Astrocyte (in vitro differentiated cells and primary cell): ENCODE results near the gene TRMT2A. TPM values are rescaled to one million over a fixed set of nuclear protein-coding genes. Genes with fewer than 3 reads are reported as not detected.
"Not testable (repeated sequence)": the region's sequence is repeated elsewhere in the genome, so short reads cannot be mapped to it uniquely, and the experiment has no call there.

Experiments
- DNase-seq: peaks from one replicate; pipeline ENCODE4 v3.0.0-alpha.2; 2010; ENCODE audit warnings: low read depth
- FAIRE-seq: peaks from 2 replicates; lab custom pipeline; 2011; peaks lifted over from hg19 to GRCh38; lab: Jason Lieb, UNC
- H2AFZ ChIP-seq: 2 replicates; pipeline ENCODE4 v1.6.0; 2012; ENCODE audit warnings: low read depth, low read length, inconsistent platforms
- H3K27ac ChIP-seq: 2 replicates; pipeline ENCODE4 v1.5.1; 2011; ENCODE audit warnings: low read depth, low read length, inconsistent platforms
- H3K27me3 ChIP-seq: 2 replicates; pipeline ENCODE4 v1.6.0; 2011; ENCODE audit warnings: low read length, inconsistent platforms; ENCODE audit not compliant: insufficient read depth
- H3K36me3 ChIP-seq: 2 replicates; pipeline ENCODE4 v1.5.1; 2011; ENCODE audit warnings: low read length, inconsistent platforms; ENCODE audit not compliant: insufficient read depth
- H3K4me1 ChIP-seq: 2 replicates; pipeline ENCODE4 v1.5.1; 2011; ENCODE audit warnings: low read length, inconsistent platforms; ENCODE audit not compliant: insufficient read depth
- H3K4me2 ChIP-seq: 2 replicates; pipeline ENCODE4 v1.6.0; 2012; ENCODE audit warnings: low read length, inconsistent platforms
- H3K4me3 ChIP-seq: 2 replicates; pipeline ENCODE4 v1.5.1; 2011; ENCODE audit warnings: low read depth, mild to moderate bottlenecking, low read length, inconsistent platforms; ENCODE audit not compliant: insufficient read depth
- H3K79me2 ChIP-seq: 2 replicates; pipeline ENCODE4 v1.6.0; 2012; ENCODE audit warnings: mild to moderate bottlenecking, low read length, inconsistent platforms; ENCODE audit not compliant: insufficient read depth
- H3K9ac ChIP-seq: 2 replicates; pipeline ENCODE4 v1.6.0; 2012; ENCODE audit warnings: mild to moderate bottlenecking, low read length, inconsistent platforms
- H3K9me3 ChIP-seq: 2 replicates; pipeline ENCODE4 v1.5.1; 2012; ENCODE audit warnings: low read depth, mild to moderate bottlenecking, low read length, inconsistent platforms; ENCODE audit not compliant: insufficient read depth
- H4K20me1 ChIP-seq: 2 replicates; pipeline ENCODE4 v1.6.0; 2012; ENCODE audit warnings: low read length, inconsistent platforms; ENCODE audit not compliant: insufficient read depth
- H3K27ac Mint-ChIP-seq: one replicate; pipeline ENCODE4 v1.8.0; 2021; ENCODE audit warnings: mild to moderate bottlenecking, mixed read lengths; ENCODE audit not compliant: unreplicated experiment
- H3K27me3 Mint-ChIP-seq: one replicate; pipeline ENCODE4 v1.8.0; 2021; ENCODE audit warnings: low read depth, mixed read lengths; ENCODE audit not compliant: unreplicated experiment
- H3K36me3 Mint-ChIP-seq: one replicate; pipeline ENCODE4 v1.8.0; 2021; ENCODE audit warnings: low read depth, mixed read lengths; ENCODE audit not compliant: unreplicated experiment
- H3K4me1 Mint-ChIP-seq: one replicate; pipeline ENCODE4 v1.8.0; 2021; ENCODE audit warnings: low read depth, mixed read lengths; ENCODE audit not compliant: unreplicated experiment
- H3K4me3 Mint-ChIP-seq: one replicate; pipeline ENCODE4 v1.8.0; 2021; ENCODE audit warnings: mild to moderate bottlenecking, moderate library complexity, mixed read lengths; ENCODE audit not compliant: unreplicated experiment
- H3K9me3 Mint-ChIP-seq: one replicate; pipeline ENCODE4 v1.8.0; 2021; ENCODE audit warnings: mild to moderate bottlenecking, mixed read lengths; ENCODE audit not compliant: unreplicated experiment
- EZH2 ChIP-seq: IDR thresholded peaks from 2 replicates; pipeline ENCODE4 v1.6.1; 2012; ENCODE audit warnings: mild to moderate bottlenecking, low read length, inconsistent platforms; ENCODE audit not compliant: insufficient read depth
- total RNA-seq: library from RNA; stranded (reverse); gene quantifications from 2 replicates; pipeline ENCODE4 v1.2.1, GENCODE V29; 2021
- TF ChIP-seq, protein P1 (sequence below): IDR thresholded peaks from 2 replicates; pipeline ENCODE4 v1.5.1; 2011; ENCODE audit warnings: low read depth, mild to moderate bottlenecking, inconsistent platforms, low read length, moderate library complexity; ENCODE audit not compliant: insufficient read depth

Gene TRMT2A
- total RNA-seq, 1 donor from 2014 or later: 32.9 TPM

DNA sequence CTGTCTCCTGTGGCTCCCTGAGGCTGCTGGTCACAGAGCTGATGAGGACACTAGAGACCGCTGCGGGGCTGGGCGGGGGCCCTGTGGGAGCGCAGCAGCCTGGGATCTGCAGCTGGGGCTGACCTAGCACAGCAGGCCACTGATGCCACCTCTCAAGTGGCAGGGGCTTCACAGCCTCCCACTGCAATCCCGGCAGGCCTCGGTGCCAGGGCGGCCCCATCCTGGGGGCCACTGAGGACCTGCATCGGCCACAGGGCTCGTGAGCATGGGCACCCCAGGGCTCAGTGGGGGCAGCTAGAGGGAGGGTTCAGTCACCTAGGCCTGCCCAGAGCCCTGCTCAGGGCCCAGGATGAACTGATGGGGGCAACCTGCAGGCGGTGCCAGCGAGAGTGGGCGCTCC is 48.4 kb upstream of the TRMT2A start:
- no peak for FAIRE-seq
- H3K4me2 ChIP-seq: no peak overlapping the region
- no peaks in the 10 kb centered on the region for H3K9me3 Mint-ChIP-seq

DNA sequence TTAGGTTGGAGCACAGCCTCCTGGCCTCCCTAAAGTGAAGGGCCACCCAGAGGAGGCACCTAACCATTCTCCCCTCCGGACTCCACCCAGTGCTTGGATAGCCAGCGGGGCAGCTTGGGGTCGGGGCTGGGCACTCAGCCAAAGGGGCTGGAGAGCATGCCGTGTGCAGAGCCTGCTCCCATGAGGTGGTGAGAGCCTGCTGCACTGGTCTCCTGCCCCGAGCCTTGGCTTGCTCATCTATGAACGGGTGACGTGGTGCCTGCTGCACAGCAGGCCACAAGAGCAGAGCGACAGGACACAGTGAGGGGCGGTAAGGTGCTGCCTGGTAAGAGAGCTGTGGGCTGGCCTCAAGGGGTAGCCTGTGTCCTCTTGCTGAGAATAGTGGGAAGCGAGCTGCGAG is 47.8 kb upstream of the TRMT2A start:
- no peaks in the 10 kb centered on the region for H3K36me3 ChIP-seq
- H3K36me3 Mint-ChIP-seq: no peaks in the 10 kb centered on the region
- no peaks in the 10 kb centered on the region for H3K4me1 ChIP-seq
- no peak overlapping the region for H3K4me3 Mint-ChIP-seq
- FAIRE-seq (no peak), DNase-seq (no peak)
- H3K9me3 Mint-ChIP-seq: no peaks in the 10 kb centered on the region
- H2AFZ ChIP-seq: no peak overlapping the region
- no peak overlapping the region for H3K4me2 ChIP-seq
- TF ChIP-seq, protein P1, sequence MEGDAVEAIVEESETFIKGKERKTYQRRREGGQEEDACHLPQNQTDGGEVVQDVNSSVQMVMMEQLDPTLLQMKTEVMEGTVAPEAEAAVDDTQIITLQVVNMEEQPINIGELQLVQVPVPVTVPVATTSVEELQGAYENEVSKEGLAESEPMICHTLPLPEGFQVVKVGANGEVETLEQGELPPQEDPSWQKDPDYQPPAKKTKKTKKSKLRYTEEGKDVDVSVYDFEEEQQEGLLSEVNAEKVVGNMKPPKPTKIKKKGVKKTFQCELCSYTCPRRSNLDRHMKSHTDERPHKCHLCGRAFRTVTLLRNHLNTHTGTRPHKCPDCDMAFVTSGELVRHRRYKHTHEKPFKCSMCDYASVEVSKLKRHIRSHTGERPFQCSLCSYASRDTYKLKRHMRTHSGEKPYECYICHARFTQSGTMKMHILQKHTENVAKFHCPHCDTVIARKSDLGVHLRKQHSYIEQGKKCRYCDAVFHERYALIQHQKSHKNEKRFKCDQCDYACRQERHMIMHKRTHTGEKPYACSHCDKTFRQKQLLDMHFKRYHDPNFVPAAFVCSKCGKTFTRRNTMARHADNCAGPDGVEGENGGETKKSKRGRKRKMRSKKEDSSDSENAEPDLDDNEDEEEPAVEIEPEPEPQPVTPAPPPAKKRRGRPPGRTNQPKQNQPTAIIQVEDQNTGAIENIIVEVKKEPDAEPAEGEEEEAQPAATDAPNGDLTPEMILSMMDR: no peak
- no peak for TF ChIP-seq EZH2
- peaks cover 6% of the 10 kb centered on the region for H3K27me3 ChIP-seq
- no peaks in the 10 kb centered on the region for H3K9me3 ChIP-seq
- H3K79me2 ChIP-seq: no peaks in the 10 kb centered on the region
- no peaks in the 10 kb centered on the region for H3K4me1 Mint-ChIP-seq
- no peaks in the 10 kb centered on the region for H4K20me1 ChIP-seq
- no peak overlapping the region for H3K27ac Mint-ChIP-seq
- H3K27me3 Mint-ChIP-seq: peaks cover 19% of the 10 kb centered on the region
- H3K4me3 ChIP-seq: no peak overlapping the region
- no peak overlapping the region for H3K27ac ChIP-seq
- no peak overlapping the region for H3K9ac ChIP-seq

More for the DNA sequence above, 48.4 kb upstream of the TRMT2A start:
- Histone ChIP-seq H3K27me3 (peaks cover 2% of the 10 kb centered on the region), H3K27ac (no peak overlapping the region), H3K9ac (no peak overlapping the region), H3K36me3 (no peaks in the 10 kb centered on the region), H3K79me2 (no peaks in the 10 kb centered on the region), H3K9me3 (no peaks in the 10 kb centered on the region), H2AFZ (no peak overlapping the region), H3K4me1 (no peaks in the 10 kb centered on the region), H3K4me3 (no peak overlapping the region), H4K20me1 (no peaks in the 10 kb centered on the region)
- Mint-ChIP-seq H3K4me3 (no peak overlapping the region), H3K36me3 (no peaks in the 10 kb centered on the region), H3K4me1 (no peaks in the 10 kb centered on the region), H3K27ac (no peak overlapping the region), H3K27me3 (peaks cover 21% of the 10 kb centered on the region)
- TF ChIP-seq EZH2: no peak
- TF ChIP-seq, protein P1: no peak
- DNase-seq: no peak

DNA sequence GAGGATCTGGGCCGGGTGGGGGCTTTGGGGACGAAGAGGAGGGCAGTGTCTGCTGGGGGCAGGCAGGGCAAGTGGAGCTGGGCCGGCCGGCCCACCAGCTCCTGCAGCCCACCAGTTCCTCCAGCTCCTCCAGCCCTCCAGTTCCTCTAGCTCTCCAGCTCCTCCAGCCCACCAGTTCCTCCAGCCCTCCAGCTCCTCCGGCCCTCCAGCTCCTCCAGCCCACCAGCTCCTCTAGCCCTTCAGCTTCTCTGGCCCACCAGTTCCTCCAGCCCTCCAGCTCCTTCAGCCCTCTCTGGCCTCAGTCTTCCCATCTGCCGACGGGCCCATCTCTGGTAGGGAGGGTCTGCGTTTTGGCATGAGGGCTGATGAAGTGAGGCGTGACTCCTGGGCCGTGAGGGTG is 43.0 kb upstream of the TRMT2A start:
- Histone ChIP-seq H4K20me1 (no peaks in the 10 kb centered on the region), H2AFZ (no peak overlapping the region), H3K36me3 (no peaks in the 10 kb centered on the region), H3K4me3 (no peak overlapping the region), H3K27me3 (peaks cover 6% of the 10 kb centered on the region), H3K27ac (no peak overlapping the region), H3K79me2 (no peaks in the 10 kb centered on the region), H3K4me1 (no peaks in the 10 kb centered on the region), H3K9me3 (no peaks in the 10 kb centered on the region), H3K4me2 (no peak overlapping the region), H3K9ac (no peak overlapping the region)
- Mint-ChIP-seq H3K36me3 (no peaks in the 10 kb centered on the region), H3K4me1 (no peaks in the 10 kb centered on the region), H3K27me3 (peaks cover 13% of the 10 kb centered on the region), H3K9me3 (no peaks in the 10 kb centered on the region), H3K27ac (no peak overlapping the region), H3K4me3 (no peak overlapping the region)
- TF ChIP-seq, protein P1: no peak
- TF ChIP-seq EZH2: no peak
- FAIRE-seq (no peak), DNase-seq (no peak)

DNA sequence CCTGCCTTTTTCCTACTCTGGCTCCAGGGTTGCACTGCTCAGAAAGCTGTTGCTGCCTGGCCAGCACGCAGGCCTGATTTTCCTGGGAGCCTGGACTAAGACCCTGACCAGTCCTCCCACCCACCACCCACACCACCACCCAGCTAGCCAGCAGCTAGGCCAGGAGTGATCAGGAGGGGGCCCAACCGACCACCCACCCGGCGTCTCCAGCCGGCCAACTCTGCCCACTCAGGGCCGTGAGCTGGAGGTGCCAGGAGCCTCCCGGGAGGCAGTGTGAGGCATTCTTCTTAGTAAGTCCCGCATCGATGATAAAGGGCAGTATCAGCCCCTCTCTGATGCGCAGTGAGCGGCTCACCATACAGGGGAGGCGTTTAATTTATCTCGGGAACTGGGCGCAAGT is 42.5 kb upstream of the TRMT2A start:
- H2AFZ ChIP-seq, H3K27me3 ChIP-seq, H3K4me1 ChIP-seq, H3K9me3 Mint-ChIP-seq, DNase-seq, H4K20me1 ChIP-seq, H3K79me2 ChIP-seq, H3K27ac Mint-ChIP-seq, H3K36me3 Mint-ChIP-seq, H3K4me3 ChIP-seq, H3K4me2 ChIP-seq, H3K27ac ChIP-seq, H3K4me1 Mint-ChIP-seq, FAIRE-seq, H3K4me3 Mint-ChIP-seq, H3K36me3 ChIP-seq, H3K9ac ChIP-seq, H3K9me3 ChIP-seq: not testable (repeated sequence)
- peaks cover 13% of the 10 kb centered on the region for H3K27me3 Mint-ChIP-seq
